DND-41 (cell line): ENCODE data around the gene RETN.

ENCODE experiments used
- ATAC-seq: fragments of 200-7000 bp; cut with Tn5 transposase; 3 replicates; pipeline ENCODE4 v1.9.1; 2021; ENCODE audit warnings: low read depth; ENCODE audit not compliant: insufficient read depth
- DNase-seq: peaks from one replicate; pipeline ENCODE4 v3.0.0-alpha.2; 2020
- H2AFZ ChIP-seq: 2 replicates; pipeline ENCODE4 v1.6.0; 2012; ENCODE audit warnings: low read depth, low read length
- H3K27ac ChIP-seq: 2 replicates; pipeline ENCODE4 v1.5.1; 2012; ENCODE audit warnings: low read length, inconsistent platforms
- H3K27me3 ChIP-seq: fragments of 200-600 bp; sonication (generic); 2 replicates; pipeline ENCODE4 v1.6.0; 2012; ENCODE audit warnings: low read length, mild to moderate bottlenecking, inconsistent platforms; ENCODE audit not compliant: insufficient read depth, poor library complexity
- H3K36me3 ChIP-seq: 2 replicates; pipeline ENCODE4 v1.5.1; 2012; ENCODE audit warnings: low read length, inconsistent platforms; ENCODE audit not compliant: insufficient read depth
- H3K4me1 ChIP-seq: 2 replicates; pipeline ENCODE4 v1.5.1; 2012; ENCODE audit warnings: mild to moderate bottlenecking, low read length; ENCODE audit not compliant: insufficient read depth
- H3K4me2 ChIP-seq: 2 replicates; pipeline ENCODE4 v1.6.0; 2012; ENCODE audit warnings: mild to moderate bottlenecking, moderate library complexity, low read length, inconsistent platforms; ENCODE audit not compliant: insufficient read depth
- H3K4me3 ChIP-seq, 2 experiments: fragments of 200-600 bp in 1 of 2; shearing (Covaris generic) in 1 of 2; 2 replicates each; pipeline ENCODE4 v1.5.1; 2012 to 2016; ENCODE audit warnings: inconsistent platforms in 2 of 2, low read length in 2 of 2, mild to moderate bottlenecking in 2 of 2, low read depth in 1 of 2, moderate library complexity in 1 of 2
- H3K79me2 ChIP-seq: 2 replicates; pipeline ENCODE4 v1.6.0; 2012; ENCODE audit warnings: low read length, inconsistent platforms; ENCODE audit not compliant: insufficient read depth
- H3K9ac ChIP-seq: 2 replicates; pipeline ENCODE4 v1.6.0; 2012; ENCODE audit warnings: low read depth, mild to moderate bottlenecking, inconsistent platforms, low read length, moderate library complexity
- H3K9me3 ChIP-seq: 2 replicates; pipeline ENCODE4 v1.5.1; 2012; ENCODE audit warnings: low read length, moderate library complexity, mild to moderate bottlenecking, inconsistent platforms; ENCODE audit not compliant: insufficient read depth, severe bottlenecking
- H4K20me1 ChIP-seq: 2 replicates; pipeline ENCODE4 v1.6.0; 2012; ENCODE audit warnings: low read length; ENCODE audit not compliant: insufficient read depth
- EZH2 ChIP-seq: IDR thresholded peaks from 3 replicates; pipeline ENCODE4 v1.6.1; 2012; ENCODE audit warnings: borderline replicate concordance, low read depth, mild to moderate bottlenecking, moderate library complexity, low read length, inconsistent platforms; ENCODE audit not compliant: severe bottlenecking
- TF ChIP-seq, protein P1 (sequence below): IDR thresholded peaks from 2 replicates; pipeline ENCODE4 v1.5.1; 2012; ENCODE audit warnings: borderline replicate concordance, low read length, moderate library complexity, mild to moderate bottlenecking; ENCODE audit not compliant: poor library complexity, severe bottlenecking; ENCODE audit errors: extremely low read depth

Gene RETN

GRCh38 chr19:7622933-7623685 lies 45.7 kb upstream of the RETN start:
- Histone ChIP-seq H2AFZ (no peak overlapping the region), H3K27ac (no peak overlapping the region), H3K9me3 (no peaks in the 10 kb centered on the region), H3K4me3 (no peak overlapping the region), H4K20me1 (peaks cover 44% of the 10 kb centered on the region), H3K79me2 (peaks cover 26% of the 10 kb centered on the region), H3K36me3 (peaks cover 86% of the 10 kb centered on the region), H3K9ac (no peak overlapping the region), H3K4me2 (no peak overlapping the region), H3K4me1 (peaks cover 17% of the 10 kb centered on the region), H3K27me3 (no peaks in the 10 kb centered on the region)
- ATAC-seq (no peak), DNase-seq (no peak)
- TF ChIP-seq EZH2: no peak
- TF ChIP-seq, protein P1, sequence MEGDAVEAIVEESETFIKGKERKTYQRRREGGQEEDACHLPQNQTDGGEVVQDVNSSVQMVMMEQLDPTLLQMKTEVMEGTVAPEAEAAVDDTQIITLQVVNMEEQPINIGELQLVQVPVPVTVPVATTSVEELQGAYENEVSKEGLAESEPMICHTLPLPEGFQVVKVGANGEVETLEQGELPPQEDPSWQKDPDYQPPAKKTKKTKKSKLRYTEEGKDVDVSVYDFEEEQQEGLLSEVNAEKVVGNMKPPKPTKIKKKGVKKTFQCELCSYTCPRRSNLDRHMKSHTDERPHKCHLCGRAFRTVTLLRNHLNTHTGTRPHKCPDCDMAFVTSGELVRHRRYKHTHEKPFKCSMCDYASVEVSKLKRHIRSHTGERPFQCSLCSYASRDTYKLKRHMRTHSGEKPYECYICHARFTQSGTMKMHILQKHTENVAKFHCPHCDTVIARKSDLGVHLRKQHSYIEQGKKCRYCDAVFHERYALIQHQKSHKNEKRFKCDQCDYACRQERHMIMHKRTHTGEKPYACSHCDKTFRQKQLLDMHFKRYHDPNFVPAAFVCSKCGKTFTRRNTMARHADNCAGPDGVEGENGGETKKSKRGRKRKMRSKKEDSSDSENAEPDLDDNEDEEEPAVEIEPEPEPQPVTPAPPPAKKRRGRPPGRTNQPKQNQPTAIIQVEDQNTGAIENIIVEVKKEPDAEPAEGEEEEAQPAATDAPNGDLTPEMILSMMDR: no peak

DNA sequence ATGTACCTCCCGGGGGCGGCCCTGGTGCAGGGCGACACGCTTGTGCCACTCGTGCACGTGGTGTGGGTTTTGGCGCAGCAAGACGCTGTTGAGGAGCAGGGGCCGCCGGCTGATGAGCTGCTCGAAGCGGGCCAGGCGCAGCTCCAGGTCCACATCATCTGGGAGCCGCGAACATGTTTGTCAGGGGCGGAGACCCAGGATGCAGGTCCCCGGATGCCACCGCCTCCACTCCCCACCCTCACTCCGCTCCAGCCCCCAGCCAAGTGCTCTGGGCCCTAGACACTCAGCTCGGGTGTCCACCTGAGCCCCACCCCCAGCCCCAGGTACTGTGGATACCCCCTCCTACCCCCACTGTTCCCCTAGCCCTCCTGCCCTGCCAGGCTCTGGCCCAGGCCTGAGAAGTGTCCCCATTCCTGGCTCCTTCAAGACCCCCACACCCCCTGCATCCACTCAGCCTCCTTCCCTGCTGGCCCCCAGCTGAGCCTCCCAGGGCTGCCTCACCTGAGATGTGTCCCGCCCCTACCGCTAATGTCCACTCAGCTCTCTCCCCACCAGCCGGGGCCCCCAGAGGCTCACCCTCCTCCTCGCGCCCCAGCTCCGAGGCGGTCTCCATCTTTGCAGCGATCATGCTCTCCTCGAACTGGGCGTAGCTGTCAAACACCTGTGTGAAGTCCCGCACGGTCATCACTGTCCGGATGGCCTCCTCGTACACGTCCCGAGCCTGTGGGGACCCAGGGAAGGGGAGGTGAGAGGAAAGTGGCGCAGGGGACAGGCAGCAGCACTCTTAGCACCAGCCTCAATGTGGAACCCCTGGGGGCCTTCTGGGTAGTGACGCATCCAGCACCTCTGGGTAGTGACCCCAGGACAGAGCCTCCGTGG lies 44.9 kb upstream of the RETN start:
- Histone ChIP-seq H3K36me3 (peaks cover 80% of the 10 kb centered on the region), H4K20me1 (peaks cover 52% of the 10 kb centered on the region), H3K4me3 (no peak overlapping the region), H2AFZ (no peak overlapping the region), H3K9me3 (no peaks in the 10 kb centered on the region), H3K27ac (no peak overlapping the region), H3K4me1 (peaks cover 25% of the 10 kb centered on the region), H3K79me2 (peaks cover 35% of the 10 kb centered on the region), H3K4me2 (no peak overlapping the region), H3K27me3 (no peaks in the 10 kb centered on the region), H3K9ac (no peak overlapping the region)
- TF ChIP-seq, protein P1: no peak
- TF ChIP-seq EZH2: no peak
- DNase-seq: no peak
- ATAC-seq: no peak

GRCh38 chr19:7624810-7625209 lies 44.0 kb upstream of the RETN start:
- Histone ChIP-seq H3K4me3 (no peak overlapping the region), H3K9me3 (no peaks in the 10 kb centered on the region), H4K20me1 (peaks cover 52% of the 10 kb centered on the region), H3K4me1 (peaks cover 25% of the 10 kb centered on the region), H3K4me2 (no peak overlapping the region), H3K9ac (no peak overlapping the region), H3K79me2 (peaks cover 41% of the 10 kb centered on the region), H3K27ac (no peak overlapping the region), H2AFZ (no peak overlapping the region), H3K27me3 (no peaks in the 10 kb centered on the region), H3K36me3 (peaks cover 77% of the 10 kb centered on the region)
- ATAC-seq (no peak), DNase-seq (no peak)
- TF ChIP-seq EZH2: no peak
